Midbrain (tissue), 1 donor: Measurements from ENCODE around the gene UNC13B.

Experiments used
- DNase-seq: peaks from one replicate; lab custom pipeline; 2025; lab: John Stamatoyannopoulos, UW

The UNC13B gene

DNA sequence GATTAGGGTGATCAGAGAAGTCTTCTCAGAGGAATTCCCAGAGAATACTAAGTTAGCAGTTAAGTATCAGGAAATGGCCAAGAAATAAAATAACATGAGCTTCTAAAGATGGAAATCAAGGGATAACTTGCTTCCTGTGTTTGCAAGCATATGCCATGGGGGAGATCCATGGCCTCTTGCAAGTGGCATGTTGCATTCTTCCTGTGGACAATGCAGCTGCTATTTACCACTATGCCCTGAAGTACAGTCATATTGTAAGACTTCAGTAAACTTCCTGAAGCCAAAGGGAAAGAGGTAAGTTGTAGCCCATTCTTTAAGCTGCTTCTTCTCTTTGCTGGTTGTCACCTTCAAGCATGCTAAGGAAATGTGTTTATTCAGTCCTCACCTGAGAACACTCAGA lies 173.4 kb downstream of the UNC13B start:
- DNase-seq: no peak

DNA sequence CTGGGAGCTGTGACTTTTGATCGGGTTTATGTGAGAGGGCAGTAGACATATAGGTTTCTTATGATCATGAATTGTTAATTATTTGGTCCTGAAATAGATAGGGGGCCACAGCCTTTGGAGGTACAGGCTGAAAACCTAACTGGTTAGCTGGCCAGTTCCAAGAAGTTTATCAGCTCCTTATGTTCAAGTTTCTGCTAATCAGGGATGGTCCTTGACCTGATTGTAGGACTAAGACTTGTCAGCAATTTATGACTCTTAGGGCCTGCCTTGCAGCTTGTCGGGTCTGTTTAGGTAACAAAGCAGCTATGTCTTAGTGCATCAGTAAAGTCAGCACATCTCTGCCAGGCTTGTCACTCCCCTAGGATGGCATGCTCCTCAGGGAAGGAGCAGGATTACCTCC lies 176.3 kb downstream of the UNC13B start:
- DNase-seq: no peak

DNA sequence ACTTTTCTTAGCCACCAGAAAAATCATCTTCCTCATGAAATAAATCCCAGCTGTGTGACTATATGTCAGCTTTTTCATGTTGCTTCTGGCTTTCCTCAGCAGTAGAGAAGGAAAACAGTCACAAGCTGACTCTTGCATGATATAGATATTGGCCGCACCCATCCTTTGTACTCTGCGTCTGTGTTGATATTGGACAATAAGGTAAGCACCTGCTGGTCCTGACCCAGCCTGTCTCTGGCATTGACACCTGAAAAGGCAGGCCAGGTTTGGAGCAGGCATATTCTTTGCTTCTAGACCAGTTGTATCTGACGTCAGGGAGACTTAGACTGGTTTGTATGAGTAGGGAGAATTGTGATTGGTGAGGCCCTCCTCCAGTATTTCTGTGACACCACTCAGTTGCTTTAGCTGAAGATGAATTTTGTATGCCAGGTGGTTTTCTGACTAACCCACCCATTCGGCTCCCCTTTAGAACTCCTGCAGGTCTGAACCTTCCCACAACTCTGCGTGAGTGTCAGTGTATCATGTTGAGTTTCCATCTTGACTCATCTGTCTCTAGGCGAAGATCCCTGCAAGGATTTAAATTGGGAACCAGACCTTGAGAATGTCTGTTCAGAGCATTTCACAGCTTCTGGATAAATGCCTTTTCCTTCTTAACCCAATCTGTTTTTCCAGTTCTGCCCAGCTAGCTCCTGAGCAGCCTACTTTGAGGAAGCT lies 176.9 kb downstream of the UNC13B start:
- DNase-seq: no peak

DNA sequence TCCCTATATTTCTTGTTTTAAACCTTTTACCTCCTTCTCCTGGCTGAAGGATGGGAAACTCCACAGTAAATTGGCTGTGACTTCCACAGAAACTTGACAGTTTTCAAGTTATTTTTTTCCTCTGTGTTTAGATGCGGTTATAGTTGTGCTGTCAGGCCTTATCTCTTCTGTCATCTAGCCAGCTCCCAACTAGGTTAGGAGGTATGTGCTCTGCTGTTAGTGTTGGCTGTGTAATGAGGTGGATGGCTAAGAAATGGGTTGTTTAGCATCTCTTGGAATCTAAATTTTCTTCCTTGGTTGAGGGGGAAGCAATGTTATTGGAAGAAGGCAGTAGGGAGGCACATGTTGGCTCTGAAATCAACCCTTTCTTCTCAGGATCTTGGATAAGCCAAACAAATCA lies 178.2 kb downstream of the UNC13B start:
- DNase-seq: no peak

DNA sequence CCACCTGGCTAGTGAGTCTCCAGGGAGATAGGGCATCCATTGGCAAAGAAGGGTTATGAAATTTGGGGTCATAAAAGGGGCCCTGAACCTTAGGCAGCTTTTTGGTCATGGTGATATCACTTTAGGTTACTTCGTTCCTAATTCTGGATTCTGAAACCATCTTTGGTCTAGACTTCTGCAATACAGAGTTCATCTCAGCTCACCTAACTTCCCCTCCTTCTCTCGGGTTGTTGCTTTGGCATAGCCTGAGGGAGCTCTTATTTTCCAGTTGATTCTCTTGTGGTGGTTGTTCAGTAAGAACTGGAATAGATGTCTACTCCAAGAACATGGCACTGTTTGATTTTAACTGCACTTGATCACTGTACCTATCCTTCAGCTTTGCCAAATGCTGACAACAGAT lies 179.2 kb downstream of the UNC13B start:
- no peak for DNase-seq

DNA sequence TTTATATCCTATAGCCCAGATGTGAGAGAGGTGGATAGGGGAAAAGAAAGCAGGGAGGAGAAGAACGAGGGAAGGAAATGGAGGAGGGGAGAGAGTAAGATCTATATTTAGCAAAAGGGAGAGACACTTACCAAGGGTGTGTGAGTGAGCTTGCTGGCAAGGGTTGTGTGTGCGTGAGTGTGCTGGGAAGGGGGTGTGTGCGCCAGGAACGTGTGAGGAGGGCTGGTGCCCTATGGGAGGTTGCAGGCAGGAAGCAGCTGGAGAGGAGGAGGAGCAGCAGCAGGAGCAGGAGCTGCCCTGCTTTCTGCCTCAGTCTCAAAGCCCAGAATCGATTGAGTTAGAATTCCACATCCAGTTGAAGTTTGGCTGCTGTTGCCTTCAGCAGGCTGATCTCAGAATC lies 179.8 kb downstream of the UNC13B start:
- DNase-seq: no peak

DNA sequence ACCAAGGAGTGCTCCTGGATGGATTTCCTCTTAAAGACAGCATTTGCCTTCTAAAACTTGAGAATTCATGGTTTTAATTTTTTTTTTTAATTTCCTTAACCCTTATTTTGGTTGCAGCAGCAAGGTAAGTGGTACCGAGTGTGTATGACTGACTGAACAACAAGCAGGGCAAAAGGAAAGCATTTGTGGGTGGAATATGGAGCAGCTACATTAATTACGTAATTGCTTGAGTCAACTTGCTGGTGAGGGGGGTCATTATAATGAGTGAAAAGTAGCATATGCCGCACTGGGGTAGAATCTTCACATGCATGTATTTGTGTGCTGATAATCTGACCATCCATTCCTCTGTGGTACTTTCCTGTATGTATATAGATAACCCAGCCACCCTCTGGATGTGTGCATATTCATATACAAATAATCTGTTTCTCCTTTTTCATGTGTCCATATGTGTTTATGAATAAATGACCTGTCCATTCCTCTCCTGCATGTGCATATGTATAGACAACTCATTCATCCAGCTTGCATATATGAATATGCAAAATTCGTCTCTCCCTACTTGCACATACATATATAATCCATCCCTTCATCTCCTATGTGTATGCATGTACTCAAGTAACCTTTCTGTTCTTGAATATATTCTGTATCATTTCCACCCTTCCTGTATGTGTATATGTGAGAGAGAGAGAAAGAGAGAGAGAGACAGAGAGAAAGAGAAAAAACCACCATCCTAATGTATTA lies 180.6 kb downstream of the UNC13B start:
- no peak for DNase-seq

DNA sequence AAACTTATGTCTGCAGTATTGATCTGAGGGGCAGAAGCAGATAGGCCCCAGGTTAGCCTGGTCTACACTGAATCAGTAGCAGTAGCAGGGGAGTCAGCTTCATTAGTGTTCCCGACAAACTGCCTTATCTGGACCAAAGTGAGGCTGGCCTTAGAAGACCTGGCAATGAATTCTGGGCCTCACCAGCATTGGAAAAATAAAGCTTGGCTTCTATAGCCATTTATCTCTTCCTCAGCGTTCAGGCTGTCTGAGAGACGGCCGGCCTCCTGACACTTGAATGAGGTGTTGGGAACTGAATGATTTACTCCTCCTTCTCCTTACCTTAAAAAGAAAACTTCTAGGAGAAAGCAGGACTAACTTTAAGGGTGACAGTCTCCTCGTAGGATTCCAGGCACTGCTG lies 186.3 kb downstream of the UNC13B start:
- DNase-seq: no peak

DNA sequence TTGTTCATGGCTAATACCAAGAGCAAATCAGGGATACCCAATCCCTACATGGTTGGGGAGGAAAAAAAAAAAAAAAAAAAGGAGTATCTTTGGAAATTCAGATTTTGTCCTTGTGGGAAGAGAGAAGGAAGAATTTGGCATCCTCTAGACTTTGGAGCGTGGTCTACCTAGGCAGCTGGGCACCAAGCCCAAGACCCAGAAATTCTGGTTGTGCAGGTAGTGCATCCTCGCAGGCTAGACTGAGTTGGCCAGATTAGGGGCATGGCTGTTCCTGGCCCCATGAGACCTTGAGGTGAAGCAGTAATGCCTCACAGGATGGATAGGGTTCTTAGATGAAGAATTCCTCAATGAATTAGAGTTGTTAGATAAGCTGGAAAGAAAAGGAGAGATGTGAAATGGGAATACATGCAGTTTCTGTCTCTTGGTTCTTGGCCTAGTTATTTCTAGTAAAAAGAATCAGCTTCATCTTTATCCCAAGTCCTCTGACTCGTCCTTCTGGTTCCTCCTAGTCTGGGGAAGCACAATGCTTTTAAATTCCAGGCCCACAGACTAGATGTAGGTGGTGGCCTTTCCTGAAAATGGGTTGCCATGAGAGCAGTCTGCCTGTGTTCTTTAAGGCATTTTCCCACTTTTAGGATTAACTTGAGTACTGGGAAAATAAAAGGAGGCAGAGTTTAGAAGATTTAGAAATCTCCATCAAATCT lies 187.6 kb downstream of the UNC13B start:
- no peak for DNase-seq

DNA sequence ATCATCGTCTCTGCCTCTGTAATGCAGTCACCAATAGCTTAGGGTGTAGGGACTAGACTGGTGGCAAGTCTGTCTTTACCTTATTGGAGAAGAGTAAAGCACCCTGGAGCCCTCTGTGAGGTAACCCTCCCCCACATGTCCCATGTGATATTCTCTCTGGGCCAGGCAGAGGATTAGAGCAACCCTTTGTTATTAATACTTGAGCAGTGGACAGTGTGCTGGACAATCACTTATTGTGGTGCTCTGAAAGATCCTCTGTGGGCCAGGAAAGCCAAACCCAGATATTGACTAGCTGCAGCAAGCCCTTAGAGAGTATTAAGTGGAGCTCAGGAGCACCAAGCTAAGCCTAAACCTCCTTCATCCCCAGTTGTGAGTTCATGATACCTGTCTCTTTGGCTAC lies 188.4 kb downstream of the UNC13B start:
- DNase-seq: peak; percentile 81

DNA sequence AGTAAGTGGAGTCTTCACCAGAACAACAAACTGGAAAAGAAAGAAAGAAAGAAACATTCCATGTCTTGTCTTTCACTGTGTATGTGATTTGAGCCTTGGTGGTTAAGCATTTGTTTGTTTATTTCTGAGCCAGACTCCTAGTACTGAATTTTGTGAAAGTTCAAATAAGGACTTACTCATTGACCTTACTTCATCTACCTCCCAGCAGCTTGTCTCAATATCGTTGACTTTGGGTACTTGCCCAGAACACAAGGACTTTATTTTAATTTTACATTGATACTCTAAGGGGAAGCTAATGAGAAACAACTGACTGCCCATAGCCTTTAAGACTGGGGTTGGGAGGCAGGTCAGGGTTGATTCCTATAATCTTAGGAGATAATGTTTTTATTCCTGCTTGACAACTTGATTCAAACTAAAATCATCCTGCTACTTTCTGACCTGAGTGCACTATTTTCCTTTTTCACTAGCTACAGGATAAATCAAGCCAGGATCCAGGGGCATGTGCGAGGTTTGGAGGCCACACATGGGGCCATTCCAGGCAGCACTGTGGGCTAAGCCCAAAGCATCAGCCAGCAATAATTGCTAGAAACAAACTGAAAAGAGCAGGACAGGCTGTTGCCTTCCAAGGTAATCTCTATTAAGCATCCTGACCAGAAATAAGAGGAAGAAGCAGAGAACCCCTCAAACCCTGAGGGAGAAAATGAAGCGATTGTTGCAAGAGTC lies 189.2 kb downstream of the UNC13B start:
- no peak for DNase-seq

DNA sequence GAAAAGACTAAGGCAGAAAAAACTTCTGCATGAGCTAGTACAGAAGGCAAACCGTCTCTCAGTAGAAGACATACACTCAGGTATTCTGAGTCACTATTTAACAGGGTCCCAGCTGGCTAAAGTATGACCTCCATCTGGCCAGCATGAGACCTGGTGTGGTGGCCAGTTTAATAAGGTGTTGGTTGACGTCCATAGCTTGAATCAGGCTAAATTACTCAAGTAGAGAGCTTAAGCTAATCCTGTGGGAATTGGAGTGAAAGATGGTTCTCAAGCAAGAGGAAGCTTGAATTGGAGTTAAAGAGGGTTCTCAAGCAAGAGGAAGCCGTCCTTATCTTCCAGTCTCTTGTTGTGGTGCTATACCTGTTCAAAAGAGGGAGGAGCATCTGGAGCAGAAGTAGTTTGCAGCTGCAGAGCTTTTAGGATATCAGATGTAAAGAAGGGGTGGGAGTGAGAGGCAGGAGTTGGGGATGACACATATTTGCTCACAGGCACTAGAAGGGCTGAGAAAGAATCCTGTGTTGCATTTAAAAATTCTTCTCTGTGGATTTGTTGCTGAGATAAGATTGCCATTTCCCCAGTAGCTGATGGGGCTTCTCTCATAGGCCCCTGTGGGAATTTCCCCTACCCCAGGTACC lies 192.0 kb downstream of the UNC13B start:
- DNase-seq: no peak

DNA sequence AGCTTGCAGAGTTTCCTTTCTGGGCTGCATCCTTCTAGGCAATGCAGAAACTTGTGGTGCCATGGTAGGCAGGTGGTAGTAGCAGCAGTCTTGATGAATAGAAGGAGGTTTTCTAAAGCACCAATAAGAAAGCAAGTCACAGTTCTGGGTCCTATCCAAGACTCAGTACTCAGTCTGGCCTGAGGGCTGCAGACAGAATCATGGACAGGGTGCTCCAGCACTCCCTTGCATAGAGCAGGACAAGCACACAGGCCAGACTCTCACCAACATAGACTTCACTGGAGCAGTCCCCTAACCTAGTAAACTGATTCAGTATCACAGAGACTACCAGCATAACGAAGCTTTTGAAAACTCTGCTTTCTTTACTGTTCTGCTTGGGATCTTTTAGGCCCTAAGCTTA lies 194.1 kb downstream of the UNC13B start:
- DNase-seq: no peak

DNA sequence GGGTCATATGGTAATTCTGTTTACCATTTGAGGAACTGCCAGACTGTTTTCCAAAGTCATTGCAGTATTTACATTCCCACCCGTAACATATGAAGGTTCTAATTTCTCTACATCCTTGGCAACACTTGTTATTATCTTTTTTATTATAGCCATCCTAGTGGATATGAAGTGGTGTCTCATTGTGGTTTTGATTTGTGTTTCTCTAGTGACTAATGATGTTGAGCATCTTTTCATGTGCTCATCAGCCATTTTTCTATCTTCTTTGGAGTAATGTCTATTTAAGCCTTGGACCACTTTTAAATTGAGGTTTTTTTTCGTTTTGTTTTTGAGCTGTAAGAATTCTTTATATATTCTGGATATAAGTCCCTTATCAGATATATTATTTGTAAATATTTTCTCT lies 195.3 kb downstream of the UNC13B start:
- no peak for DNase-seq

DNA sequence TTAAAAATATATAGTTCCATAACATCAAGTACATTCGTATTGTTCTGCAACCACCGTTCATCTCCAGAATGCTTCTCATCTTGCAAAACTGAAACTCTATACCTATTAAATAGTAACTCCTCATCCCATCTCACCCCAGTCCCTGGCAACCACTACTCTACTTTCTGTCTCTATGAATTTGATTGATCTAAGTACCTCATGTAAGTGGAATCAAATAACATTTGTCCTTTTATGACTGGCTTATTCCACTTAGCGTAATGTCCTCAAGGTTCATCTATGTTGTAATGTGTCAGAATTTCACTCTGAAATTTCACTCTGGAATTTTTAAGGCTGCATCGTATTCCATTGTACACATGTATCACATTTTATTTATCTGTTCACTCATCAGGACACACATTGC lies 196.0 kb downstream of the UNC13B start:
- DNase-seq: no peak

DNA sequence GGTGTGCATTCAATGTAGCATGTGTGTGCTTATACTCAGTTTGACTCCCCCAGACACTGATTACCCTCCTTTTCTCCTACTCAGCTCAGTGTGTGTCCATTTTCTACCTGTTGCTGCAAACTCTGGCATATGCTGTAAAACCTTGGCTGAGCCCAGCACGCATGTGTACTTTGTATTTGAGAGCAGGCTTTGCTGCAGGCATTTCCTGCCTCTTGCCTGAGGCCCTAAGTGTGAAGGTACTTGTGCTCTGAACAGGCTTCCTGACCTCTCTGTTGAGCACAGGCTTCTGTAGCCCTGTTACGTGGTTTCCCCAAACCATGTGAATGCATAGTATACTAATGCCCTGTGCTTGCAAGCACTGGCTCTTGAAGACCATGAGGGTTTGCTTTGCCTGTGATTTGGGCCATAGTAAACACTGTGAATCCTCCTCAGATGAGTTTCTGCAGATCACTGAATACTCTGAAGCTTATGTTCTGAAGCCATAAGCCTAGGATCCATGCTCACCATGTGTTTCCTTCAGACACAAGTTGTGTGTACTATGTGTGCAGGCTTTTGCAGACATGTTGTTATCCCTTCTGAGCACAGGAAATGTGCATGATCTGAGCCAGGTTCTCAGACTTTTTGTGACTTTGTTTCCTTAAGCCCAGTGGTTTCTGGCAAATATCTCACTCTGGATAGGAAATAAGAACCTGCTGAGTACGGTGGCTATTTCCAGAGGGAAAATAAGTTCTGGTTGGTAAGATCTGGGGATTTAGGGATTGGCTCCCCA lies 203.2 kb downstream of the UNC13B start:
- DNase-seq: no peak

DNA sequence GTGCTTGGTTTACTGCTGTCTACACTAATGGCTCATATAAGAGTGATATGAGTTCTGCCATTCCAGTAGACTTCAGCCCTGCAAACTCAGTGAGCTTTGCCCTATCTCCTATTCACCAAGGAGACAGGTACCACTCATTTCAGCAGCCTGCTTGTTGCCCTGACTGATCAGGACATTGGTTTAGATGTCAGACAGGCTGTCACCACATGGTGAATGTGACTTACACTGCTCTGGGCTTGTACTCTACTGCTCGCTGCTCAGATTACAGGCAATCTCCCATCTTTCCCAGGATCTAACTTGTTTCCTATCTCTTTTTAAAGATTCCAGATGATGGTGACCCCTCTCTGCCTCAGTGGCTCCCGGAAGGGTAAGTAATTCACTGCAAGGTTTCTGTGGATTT lies 204.8 kb downstream of the UNC13B start:
- no peak for DNase-seq

DNA sequence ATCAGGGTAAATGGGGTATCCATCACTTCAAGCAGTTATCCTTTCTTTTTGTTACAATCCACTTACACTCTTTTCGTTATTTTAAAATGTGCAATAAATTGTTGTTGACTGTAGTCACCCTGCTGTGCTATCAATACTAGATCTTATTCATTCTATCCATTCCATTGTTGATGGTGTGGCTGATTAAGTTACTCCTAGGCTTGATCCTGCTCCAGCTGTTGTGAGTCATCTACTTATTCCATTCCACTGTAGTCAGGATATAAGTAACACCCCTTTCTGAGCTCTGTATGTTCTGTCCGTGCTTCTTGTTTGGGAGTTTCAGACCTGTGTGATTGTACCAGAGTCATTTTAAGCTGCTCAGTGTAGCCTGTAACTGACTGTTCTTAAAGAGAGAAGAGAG lies 205.6 kb downstream of the UNC13B start:
- no peak for DNase-seq

DNA sequence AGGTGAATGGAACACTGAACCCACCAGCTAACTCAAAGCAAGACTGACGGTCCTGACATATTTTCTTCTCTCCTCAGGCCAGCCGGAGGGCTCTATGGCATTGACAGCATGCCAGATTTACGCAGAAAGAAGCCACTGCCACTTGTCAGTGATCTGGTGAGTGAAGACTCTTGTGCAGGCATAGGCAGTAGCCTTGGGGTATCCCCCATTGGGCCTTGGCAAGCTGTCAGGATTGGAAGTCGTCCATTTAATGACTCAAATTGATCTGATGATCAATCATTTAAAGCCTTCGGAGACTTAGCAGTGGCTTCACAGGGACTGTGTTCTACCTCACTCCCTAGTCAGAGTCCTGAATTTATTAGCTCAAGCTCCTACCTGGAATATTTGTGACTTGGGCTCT lies 208.4 kb downstream of the UNC13B start:
- no peak for DNase-seq

DNA sequence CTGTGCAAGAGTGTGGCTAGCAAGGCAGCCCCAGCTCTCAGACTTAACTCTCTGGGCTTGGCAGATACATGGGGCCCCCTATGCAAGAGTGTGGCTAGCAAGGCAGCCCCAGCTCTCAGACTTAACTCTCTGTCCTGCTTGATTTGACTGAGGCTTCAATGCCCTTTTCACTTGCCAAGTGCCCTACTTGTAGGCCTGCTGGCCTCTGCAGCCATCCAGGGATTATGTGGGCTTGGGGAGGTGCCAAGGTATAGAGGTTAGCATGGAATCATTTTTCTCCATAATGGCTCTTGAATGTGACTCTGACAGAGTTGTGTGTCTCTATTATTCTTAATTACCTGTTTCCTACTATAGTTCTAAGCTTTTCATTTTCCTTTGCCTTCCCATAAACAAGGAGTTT lies 212.6 kb downstream of the UNC13B start:
- no peak for DNase-seq

DNA sequence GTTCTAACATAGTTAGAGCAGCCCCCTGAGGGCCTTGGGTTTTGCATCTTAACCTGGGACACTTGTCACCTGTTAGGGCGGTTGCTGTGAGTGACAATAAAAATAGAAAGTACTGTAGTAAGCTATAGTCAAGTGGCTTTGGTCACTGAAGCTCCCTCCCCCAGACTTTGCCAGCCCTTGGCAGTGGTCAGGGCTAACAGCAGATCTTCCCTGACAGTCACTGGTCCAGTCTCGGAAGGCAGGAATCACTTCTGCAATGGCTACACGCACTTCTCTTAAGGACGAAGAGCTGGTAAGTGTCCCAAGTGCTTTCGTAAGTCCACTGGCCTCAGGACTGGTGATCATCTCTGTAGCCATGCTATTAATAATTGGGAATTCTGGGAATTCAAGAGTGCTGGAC lies 213.1 kb downstream of the UNC13B start:
- no peak for DNase-seq
